HFFc6 (cell line): ENCODE results near the gene ME2. TPM values are rescaled to one million over a fixed set of nuclear protein-coding genes. Genes with fewer than 3 reads are reported as not detected.
"Not testable (repeated sequence)": the region's sequence is repeated elsewhere in the genome, so short reads cannot be mapped to it uniquely, and the experiment has no call there.

Experiments
- DNase-seq: peaks from one replicate; pipeline ENCODE4 v3.0.0-alpha.2; 2018
- H3K27ac Mint-ChIP-seq: 2 replicates; pipeline ENCODE4 v1.8.0; 2020; ENCODE audit warnings: mild to moderate bottlenecking, mixed read lengths
- H3K27me3 Mint-ChIP-seq: 2 replicates; pipeline ENCODE4 v1.8.0; 2021; ENCODE audit warnings: mild to moderate bottlenecking, moderate library complexity, mixed read lengths; ENCODE audit not compliant: insufficient read depth
- H3K36me3 Mint-ChIP-seq: 2 replicates; pipeline ENCODE4 v1.8.0; 2021; ENCODE audit warnings: low read depth, mixed read lengths
- H3K4me1 Mint-ChIP-seq: 2 replicates; pipeline ENCODE4 v1.8.0; 2020; ENCODE audit warnings: low read depth, mixed read lengths
- H3K4me3 Mint-ChIP-seq: 2 replicates; pipeline ENCODE4 v1.8.0; 2020; ENCODE audit warnings: mild to moderate bottlenecking, moderate library complexity, mixed read lengths
- H3K9me3 Mint-ChIP-seq: 2 replicates; pipeline ENCODE4 v1.8.0; 2020; ENCODE audit warnings: mild to moderate bottlenecking, mixed read lengths
- total RNA-seq, 6 experiments: library from RNA; stranded (reverse); fragmentation: NEBNext Ultra II Directional; extraction: Animal tissue kit (Norgen Biotek cat#: 25700); gene quantifications; 2 replicates in 1 of 6; 3 replicates in 5 of 6; pipeline ENCODE4 v1.2.3, GENCODE V29; 2021
- TF ChIP-seq, protein P1 (sequence below): fragments of 200-600 bp; sonication (generic); IDR thresholded peaks from 2 replicates; pipeline ENCODE4 v1.5.0; 2021; ENCODE audit warnings: antibody characterized with exemption, mild to moderate bottlenecking

ME2 gene
- total RNA-seq, 6 experiments from 2014 or later = 34.6 to 43.4 (median 38.7) TPM

- Mint-ChIP-seq H3K27ac (peak within 1 kb of the TSS; percentile 98), H3K27me3 (no peaks in the 10 kb centered on the region), H3K9me3 (peaks cover 4% of the 10 kb centered on the region; the same call in 1 of the 2 replicates), H3K4me1 (peaks cover 25% of the 10 kb centered on the region), H3K4me3 (peak within 1 kb of the TSS; percentile 86), H3K36me3 (peaks cover 5% of the 10 kb centered on the region; the same call in 1 of the 2 replicates)
- TF ChIP-seq, protein P1, sequence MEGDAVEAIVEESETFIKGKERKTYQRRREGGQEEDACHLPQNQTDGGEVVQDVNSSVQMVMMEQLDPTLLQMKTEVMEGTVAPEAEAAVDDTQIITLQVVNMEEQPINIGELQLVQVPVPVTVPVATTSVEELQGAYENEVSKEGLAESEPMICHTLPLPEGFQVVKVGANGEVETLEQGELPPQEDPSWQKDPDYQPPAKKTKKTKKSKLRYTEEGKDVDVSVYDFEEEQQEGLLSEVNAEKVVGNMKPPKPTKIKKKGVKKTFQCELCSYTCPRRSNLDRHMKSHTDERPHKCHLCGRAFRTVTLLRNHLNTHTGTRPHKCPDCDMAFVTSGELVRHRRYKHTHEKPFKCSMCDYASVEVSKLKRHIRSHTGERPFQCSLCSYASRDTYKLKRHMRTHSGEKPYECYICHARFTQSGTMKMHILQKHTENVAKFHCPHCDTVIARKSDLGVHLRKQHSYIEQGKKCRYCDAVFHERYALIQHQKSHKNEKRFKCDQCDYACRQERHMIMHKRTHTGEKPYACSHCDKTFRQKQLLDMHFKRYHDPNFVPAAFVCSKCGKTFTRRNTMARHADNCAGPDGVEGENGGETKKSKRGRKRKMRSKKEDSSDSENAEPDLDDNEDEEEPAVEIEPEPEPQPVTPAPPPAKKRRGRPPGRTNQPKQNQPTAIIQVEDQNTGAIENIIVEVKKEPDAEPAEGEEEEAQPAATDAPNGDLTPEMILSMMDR = peak; percentile 43; the same call in 1 of the 2 replicates
- peak; percentile 81 for DNase-seq
Measured at GRCh38 chr18:50967714-50968661, 89.1 kb downstream of the ME2 start, which contains the start of gene ELAC1. TSS of gene ELAC1 (plus strand) at chr18:50968040. CDS start at chr18:50974405, 6,365 bp downstream.

- TF ChIP-seq, protein P1 = no peak
- peak overlapping the region; percentile 98 for H3K27ac Mint-ChIP-seq
Measured at GRCh38 chr18:50969448-50969847, 90.5 kb downstream of the ME2 start.

DNA sequence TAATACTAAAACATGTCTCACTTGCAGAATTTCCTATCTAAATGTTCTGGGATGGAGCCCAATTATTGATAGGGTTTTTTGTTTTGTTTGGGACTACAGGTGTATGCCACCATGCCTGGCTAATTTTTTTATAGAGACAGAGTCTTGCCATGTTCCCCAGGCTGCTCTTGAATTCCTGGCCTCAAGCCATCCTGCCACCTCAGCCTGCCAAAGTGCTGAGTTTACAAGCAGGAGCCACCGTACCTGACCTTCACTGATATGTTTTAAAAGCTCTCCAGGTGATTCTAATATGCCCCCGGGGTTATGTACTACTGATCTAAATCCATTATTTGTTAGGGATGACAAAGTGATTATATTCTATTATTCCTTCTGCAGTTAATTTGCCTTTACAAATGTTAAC is 91.1 kb downstream of the ME2 start:
- Mint-ChIP-seq H3K27ac (no peak overlapping the region), H3K27me3 (no peaks in the 10 kb centered on the region), H3K4me3 (no peak overlapping the region), H3K9me3 (no peaks in the 10 kb centered on the region), H3K4me1 (peaks cover 37% of the 10 kb centered on the region), H3K36me3 (peaks cover 11% of the 10 kb centered on the region; the same call in 1 of the 2 replicates)
- DNase-seq = no peak
- TF ChIP-seq, protein P1 = no peak

More at GRCh38 chr18:50969448-50969847, 90.5 kb downstream of the ME2 start:
- Mint-ChIP-seq H3K4me3 (peak overlapping the region; percentile 86), H3K27me3 (no peaks in the 10 kb centered on the region), H3K4me1 (peaks cover 37% of the 10 kb centered on the region), H3K36me3 (peaks cover 6% of the 10 kb centered on the region; the same call in 1 of the 2 replicates), H3K9me3 (no peaks in the 10 kb centered on the region)
- DNase-seq = no peak

GRCh38 chr18:50972404-50972803 is 93.5 kb downstream of the ME2 start:
- H3K9me3 Mint-ChIP-seq, DNase-seq, H3K27me3 Mint-ChIP-seq, H3K4me3 Mint-ChIP-seq, H3K27ac Mint-ChIP-seq: not testable (repeated sequence)
- H3K36me3 Mint-ChIP-seq = peaks cover 33% of the 10 kb centered on the region
- peaks cover 36% of the 10 kb centered on the region for H3K4me1 Mint-ChIP-seq

GRCh38 chr18:50973367-50974126 is 94.6 kb downstream of the ME2 start:
- H3K27me3 Mint-ChIP-seq = no peaks in the 10 kb centered on the region
- DNase-seq = peak; percentile 71
- H3K36me3 Mint-ChIP-seq = peaks cover 45% of the 10 kb centered on the region
- peaks cover 13% of the 10 kb centered on the region for H3K9me3 Mint-ChIP-seq
- peaks cover 33% of the 10 kb centered on the region for H3K4me1 Mint-ChIP-seq
- H3K27ac Mint-ChIP-seq = peak overlapping the region; percentile 30
- H3K4me3 Mint-ChIP-seq = no peak overlapping the region
- TF ChIP-seq, protein P1 = no peak
